Left renal pelvis (tissue), 4 donors: ENCODE data around the gene TPRN. TPM values are rescaled to one million over a fixed set of nuclear protein-coding genes. Genes with fewer than 3 reads are reported as not detected.

Source experiments
- DNase-seq, 4 donors: peaks; one replicate each; pipeline ENCODE4 v3.0.0-alpha.2; 2013; ENCODE audit warnings: low read depth in 4 of 4, low spot score in 3 of 4
- polyA plus RNA-seq, 4 donors: library from polyadenylated mRNA; unstranded; fragments of 120-200 nt; gene quantifications; one replicate each; pipeline ENCODE4 v1.2.1, GENCODE V29; 2013; ENCODE audit not compliant: insufficient read length in 4 of 4

The TPRN gene
- polyA plus RNA-seq, 4 donors = 8.3 to 19.6 (median 11.5) TPM

- no peak for DNase-seq
Observed at GRCh38 chr9:137163365-137163715, 37.2 kb downstream of the TPRN start.

GRCh38 chr9:137162505-137163364 lies 37.8 kb downstream of the TPRN start:
- DNase-seq = no peak

- DNase-seq = no peak
Observed at GRCh38 chr9:137161558-137162486, 38.7 kb downstream of the TPRN start.

- DNase-seq = no peak
Observed at GRCh38 chr9:137160716-137161557, 39.6 kb downstream of the TPRN start.

- no peak for DNase-seq
Observed at GRCh38 chr9:137160054-137160425, 40.5 kb downstream of the TPRN start.

- no peak for DNase-seq
Observed at GRCh38 chr9:137159105-137160053, 41.2 kb downstream of the TPRN start.

- no peak for DNase-seq
Observed at GRCh38 chr9:137158625-137159024, 41.9 kb downstream of the TPRN start.

GRCh38 chr9:137157618-137158415 lies 42.7 kb downstream of the TPRN start:
- no peak for DNase-seq

GRCh38 chr9:137156567-137157375 lies 43.8 kb downstream of the TPRN start:
- no peak for DNase-seq

GRCh38 chr9:137152844-137153405 lies 47.6 kb downstream of the TPRN start:
- DNase-seq = no peak

GRCh38 chr9:137150617-137151457 lies 49.7 kb downstream of the TPRN start:
- DNase-seq = no peak

- DNase-seq = no peak
Observed at GRCh38 chr9:137149942-137150616, 50.5 kb downstream of the TPRN start.

- DNase-seq = no peak
Observed at GRCh38 chr9:137149363-137149762, 51.2 kb downstream of the TPRN start.

- DNase-seq = no peak
Observed at GRCh38 chr9:137148661-137149060, 51.9 kb downstream of the TPRN start.

GRCh38 chr9:137148242-137148641 lies 52.3 kb downstream of the TPRN start:
- DNase-seq = no peak

- DNase-seq = no peak
Observed at GRCh38 chr9:137147793-137148160, 52.8 kb downstream of the TPRN start.
